T-helper 17 cell (primary cell): ENCODE measurements around the gene GALNTL6. TPM values are rescaled to one million over a fixed set of nuclear protein-coding genes. Genes with fewer than 3 reads are reported as not detected.

Experiments used
- ATAC-seq: fragments of 150-1000 bp; cut with Tn5 transposase; 2 replicates; pipeline ENCODE4 v1.10.0; 2021; ENCODE audit warnings: mild to moderate bottlenecking, moderate library complexity
- DNase-seq, 3 donors: peaks; one replicate each; pipeline versions ENCODE4 v3.0.0 to v3.0.0-alpha.2; 2020 to 2021
- H3K9me3 ChIP-seq: one replicate; pipeline ENCODE4 v1.7.0; 2013; ENCODE audit warnings: low read length, mild to moderate bottlenecking; ENCODE audit not compliant: control insufficient read depth, poor library complexity, severe bottlenecking
- H3K27ac Mint-ChIP-seq: one replicate; pipeline ENCODE4 v1.8.0; 2022; ENCODE audit warnings: mild to moderate bottlenecking, moderate library complexity, mixed read lengths
- H3K27me3 Mint-ChIP-seq: one replicate; pipeline ENCODE4 v1.8.0; 2022; ENCODE audit warnings: mixed read lengths
- H3K36me3 Mint-ChIP-seq: one replicate; pipeline ENCODE4 v1.8.0; 2022; ENCODE audit warnings: low read depth, mixed read lengths
- H3K4me1 Mint-ChIP-seq: one replicate; pipeline ENCODE4 v1.8.0; 2022; ENCODE audit warnings: mild to moderate bottlenecking, mixed read lengths
- H3K4me3 Mint-ChIP-seq: one replicate; pipeline ENCODE4 v1.8.0; 2022; ENCODE audit warnings: mild to moderate bottlenecking, moderate library complexity, mixed read lengths
- total RNA-seq, 4 donors: library from RNA in 2 of 4; stranded (reverse) in 2 of 4; gene quantifications; one replicate each; pipeline ENCODE4 v1.2.3 and lab custom pipeline; 2022 to 2026

Gene GALNTL6
- total RNA-seq, 2 donors from 2014 or later = not detected

GRCh38 chr4:172157946-172158345 lies 344.7 kb downstream of the GALNTL6 start:
- no peak for DNase-seq
- Mint-ChIP-seq H3K4me1 (no peaks in the 10 kb centered on the region), H3K36me3 (no peaks in the 10 kb centered on the region), H3K27ac (no peak overlapping the region), H3K4me3 (no peak overlapping the region), H3K27me3 (no peaks in the 10 kb centered on the region)
- H3K9me3 ChIP-seq = no peaks in the 10 kb centered on the region
- ATAC-seq = no peak

DNA sequence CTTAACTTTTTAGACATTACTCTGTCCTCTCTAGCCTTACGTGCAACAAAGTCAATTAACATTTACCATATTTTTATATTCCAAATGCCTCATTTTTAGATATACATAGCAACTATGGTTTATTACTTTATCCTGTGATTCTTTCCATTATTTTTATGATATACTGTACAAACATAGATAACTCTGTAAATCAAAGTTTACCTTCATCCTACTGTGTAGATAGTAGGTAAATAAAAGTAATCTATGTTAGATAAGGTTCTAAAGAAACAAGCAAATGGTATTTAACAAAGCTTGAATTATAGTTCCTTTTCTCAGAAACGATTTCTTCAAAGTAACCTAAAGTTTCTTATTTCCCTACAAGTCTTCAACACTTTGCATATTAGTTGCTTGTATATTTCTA lies 350.0 kb downstream of the GALNTL6 start:
- no peak for ATAC-seq
- no peak overlapping the region for H3K27ac Mint-ChIP-seq
- no peak overlapping the region for H3K4me3 Mint-ChIP-seq
- no peak for DNase-seq
- no peaks in the 10 kb centered on the region for H3K9me3 ChIP-seq
- no peaks in the 10 kb centered on the region for H3K36me3 Mint-ChIP-seq
- no peaks in the 10 kb centered on the region for H3K27me3 Mint-ChIP-seq
- no peaks in the 10 kb centered on the region for H3K4me1 Mint-ChIP-seq

DNA sequence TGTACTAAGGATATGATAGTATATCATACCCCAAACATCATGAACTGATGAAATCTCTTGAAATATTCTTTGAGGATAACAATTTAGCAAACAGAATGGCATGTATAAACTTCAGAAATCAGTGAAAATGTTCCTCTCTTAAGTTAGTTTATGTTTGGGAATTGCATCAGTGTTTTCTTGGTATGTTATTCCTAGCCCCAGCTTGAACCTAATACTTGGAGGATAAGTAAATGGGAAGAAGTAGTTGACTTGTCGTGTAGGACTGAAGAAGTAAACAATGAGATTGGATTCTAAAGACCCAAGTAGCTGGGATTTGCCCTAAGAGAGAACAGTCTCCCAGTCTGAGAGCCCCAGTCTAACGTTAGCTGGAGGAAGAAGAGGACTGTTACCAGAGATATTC lies 355.7 kb downstream of the GALNTL6 start:
- H3K27me3 Mint-ChIP-seq = no peaks in the 10 kb centered on the region
- H3K27ac Mint-ChIP-seq = no peak overlapping the region
- ATAC-seq (no peak), DNase-seq (no peak)
- no peaks in the 10 kb centered on the region for H3K4me1 Mint-ChIP-seq
- H3K4me3 Mint-ChIP-seq = no peak overlapping the region
- no peaks in the 10 kb centered on the region for H3K36me3 Mint-ChIP-seq
- no peaks in the 10 kb centered on the region for H3K9me3 ChIP-seq

DNA sequence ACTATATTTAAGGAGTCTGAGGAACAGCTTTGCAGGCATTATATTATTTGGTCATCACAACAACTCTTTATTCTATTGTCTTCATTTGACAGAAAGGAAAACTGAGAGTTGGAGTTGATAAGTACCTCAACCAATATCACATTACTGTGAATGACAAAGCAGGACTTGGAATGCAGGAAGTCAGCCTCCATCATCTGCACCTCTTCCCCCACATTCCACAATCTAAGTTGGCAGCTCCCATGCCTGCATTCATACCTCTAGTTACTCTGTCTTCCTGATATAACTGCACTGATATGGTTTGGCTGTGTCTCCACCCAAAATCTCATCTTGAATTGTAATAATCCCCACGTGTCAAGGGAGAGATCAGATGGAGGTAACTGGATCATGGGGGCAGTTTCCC lies 356.7 kb downstream of the GALNTL6 start:
- Mint-ChIP-seq H3K4me1 (no peaks in the 10 kb centered on the region), H3K27me3 (no peaks in the 10 kb centered on the region), H3K27ac (no peak overlapping the region), H3K36me3 (no peaks in the 10 kb centered on the region), H3K4me3 (no peak overlapping the region)
- DNase-seq (no peak), ATAC-seq (no peak)
- no peaks in the 10 kb centered on the region for H3K9me3 ChIP-seq

GRCh38 chr4:172173206-172173605 lies 360.0 kb downstream of the GALNTL6 start:
- no peak overlapping the region for H3K27ac Mint-ChIP-seq
- H3K9me3 ChIP-seq = no peaks in the 10 kb centered on the region
- no peaks in the 10 kb centered on the region for H3K4me1 Mint-ChIP-seq
- no peak overlapping the region for H3K4me3 Mint-ChIP-seq
- H3K27me3 Mint-ChIP-seq = no peaks in the 10 kb centered on the region
- ATAC-seq = no peak
- DNase-seq = no peak
- H3K36me3 Mint-ChIP-seq = no peaks in the 10 kb centered on the region

- Mint-ChIP-seq H3K27ac (no peak overlapping the region), H3K27me3 (no peaks in the 10 kb centered on the region), H3K4me1 (no peaks in the 10 kb centered on the region), H3K4me3 (no peak overlapping the region), H3K36me3 (no peaks in the 10 kb centered on the region)
- DNase-seq (no peak), ATAC-seq (no peak)
- no peaks in the 10 kb centered on the region for H3K9me3 ChIP-seq
Observed at GRCh38 chr4:172177382-172177781, 364.2 kb downstream of the GALNTL6 start.

DNA sequence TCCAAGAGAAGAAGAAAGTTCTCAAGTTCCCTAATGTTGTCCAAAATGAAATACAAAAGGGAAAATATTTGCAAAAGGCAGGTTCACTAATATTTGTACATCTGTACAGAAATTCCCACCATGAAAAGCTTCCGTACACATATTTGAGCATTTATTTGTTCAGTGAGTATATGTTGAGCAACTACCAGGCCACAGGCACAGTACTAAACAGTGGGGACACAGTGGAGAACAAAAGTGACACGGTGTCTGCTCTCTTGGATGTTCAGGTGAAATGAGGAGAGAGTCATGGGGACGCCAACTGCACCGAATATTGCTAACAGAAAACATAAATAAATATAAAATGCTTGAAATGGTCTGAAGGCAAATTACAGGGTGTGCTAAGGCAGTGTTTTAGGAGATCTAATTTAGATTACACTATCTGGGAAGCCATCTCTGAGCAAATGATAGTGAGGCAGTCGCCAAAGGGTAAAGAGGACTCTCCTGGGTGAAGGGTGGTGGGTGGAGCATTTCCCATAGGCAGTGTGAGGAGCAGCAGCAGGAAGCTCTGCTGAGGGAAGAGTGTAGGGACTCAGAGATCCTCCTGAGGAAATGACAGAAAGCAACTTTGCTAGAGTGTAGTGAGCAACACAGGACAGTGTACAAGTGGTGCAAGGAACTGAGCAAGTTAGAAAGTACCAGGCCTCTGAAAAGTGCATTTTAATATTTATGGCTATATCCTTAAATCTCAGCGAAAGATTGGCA lies 375.2 kb downstream of the GALNTL6 start:
- Mint-ChIP-seq H3K4me1 (no peaks in the 10 kb centered on the region), H3K4me3 (no peak overlapping the region), H3K27ac (no peak overlapping the region), H3K36me3 (no peaks in the 10 kb centered on the region), H3K27me3 (no peaks in the 10 kb centered on the region)
- no peaks in the 10 kb centered on the region for H3K9me3 ChIP-seq
- ATAC-seq = no peak
- DNase-seq = no peak

GRCh38 chr4:172202480-172203076 lies 389.4 kb downstream of the GALNTL6 start:
- H3K9me3 ChIP-seq = no peaks in the 10 kb centered on the region
- H3K4me3 Mint-ChIP-seq = no peak overlapping the region
- no peaks in the 10 kb centered on the region for H3K36me3 Mint-ChIP-seq
- no peaks in the 10 kb centered on the region for H3K4me1 Mint-ChIP-seq
- H3K27ac Mint-ChIP-seq = no peak overlapping the region
- DNase-seq (no peak), ATAC-seq (no peak)
- H3K27me3 Mint-ChIP-seq = no peaks in the 10 kb centered on the region

DNA sequence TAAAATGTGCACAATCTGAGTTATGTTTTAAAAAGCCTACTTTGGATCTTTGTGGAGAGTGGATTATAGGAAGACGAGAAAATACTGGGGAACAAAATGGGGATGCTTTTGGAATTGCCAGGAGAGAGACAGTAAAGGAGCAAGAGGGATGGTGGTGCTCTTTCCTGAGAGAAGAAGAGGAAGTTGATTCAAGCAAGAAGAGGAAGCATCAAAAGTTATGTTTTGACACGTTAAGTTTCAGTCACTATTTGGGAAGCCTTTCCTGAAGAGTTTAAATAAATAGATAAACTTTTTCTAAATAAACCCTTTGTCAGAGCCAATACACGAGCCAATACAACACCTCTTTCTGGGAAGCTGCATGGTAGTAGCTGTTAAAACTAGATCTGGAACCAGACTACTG lies 394.1 kb downstream of the GALNTL6 start:
- Mint-ChIP-seq H3K4me3 (no peak overlapping the region), H3K27me3 (no peaks in the 10 kb centered on the region), H3K27ac (no peak overlapping the region), H3K4me1 (no peaks in the 10 kb centered on the region), H3K36me3 (no peaks in the 10 kb centered on the region)
- no peak for ATAC-seq
- no peak for DNase-seq
- no peaks in the 10 kb centered on the region for H3K9me3 ChIP-seq

DNA sequence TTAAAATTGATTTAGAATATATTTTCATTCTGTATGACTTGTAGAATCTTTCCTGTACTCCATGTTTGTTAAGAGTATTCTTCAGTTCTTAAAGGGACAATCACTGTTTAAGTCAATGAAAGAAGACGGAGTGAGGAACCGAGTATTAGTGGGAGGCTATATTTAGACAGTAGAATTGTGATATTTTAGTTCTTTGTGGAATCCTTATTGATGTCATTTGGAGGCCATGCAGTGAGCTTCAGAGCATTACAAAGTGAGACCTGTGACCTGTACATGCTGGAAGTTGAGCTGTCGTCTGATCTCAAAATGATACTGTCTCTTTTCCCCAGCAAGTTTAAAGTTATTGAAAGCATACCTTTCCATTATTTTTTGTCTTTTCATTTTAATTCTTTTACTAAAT lies 394.7 kb downstream of the GALNTL6 start:
- ATAC-seq (no peak), DNase-seq (no peak)
- Mint-ChIP-seq H3K4me1 (no peaks in the 10 kb centered on the region), H3K27me3 (no peaks in the 10 kb centered on the region), H3K27ac (no peak overlapping the region), H3K36me3 (no peaks in the 10 kb centered on the region), H3K4me3 (no peak overlapping the region)
- H3K9me3 ChIP-seq = no peaks in the 10 kb centered on the region

DNA sequence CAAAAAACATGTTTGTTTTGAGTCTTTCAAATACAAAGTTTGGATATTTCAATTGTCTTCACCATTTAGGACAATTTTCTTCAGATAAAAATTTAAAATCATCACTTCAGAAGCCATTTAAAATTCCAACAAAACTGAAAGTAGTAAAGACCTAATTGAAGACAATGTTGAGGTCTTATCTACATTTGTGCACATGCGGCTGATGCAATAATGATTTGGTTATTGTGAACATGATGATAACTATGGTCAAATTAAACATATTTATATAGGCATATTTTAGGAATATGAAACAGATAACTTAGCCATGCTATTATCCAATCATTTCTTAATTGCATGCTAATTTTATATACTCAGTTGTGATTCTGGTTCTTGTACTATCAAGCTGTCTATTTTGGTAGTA lies 407.5 kb downstream of the GALNTL6 start:
- no peaks in the 10 kb centered on the region for H3K4me1 Mint-ChIP-seq
- no peaks in the 10 kb centered on the region for H3K9me3 ChIP-seq
- no peak overlapping the region for H3K27ac Mint-ChIP-seq
- ATAC-seq (no peak), DNase-seq (no peak)
- no peaks in the 10 kb centered on the region for H3K36me3 Mint-ChIP-seq
- no peaks in the 10 kb centered on the region for H3K27me3 Mint-ChIP-seq
- H3K4me3 Mint-ChIP-seq = no peak overlapping the region

DNA sequence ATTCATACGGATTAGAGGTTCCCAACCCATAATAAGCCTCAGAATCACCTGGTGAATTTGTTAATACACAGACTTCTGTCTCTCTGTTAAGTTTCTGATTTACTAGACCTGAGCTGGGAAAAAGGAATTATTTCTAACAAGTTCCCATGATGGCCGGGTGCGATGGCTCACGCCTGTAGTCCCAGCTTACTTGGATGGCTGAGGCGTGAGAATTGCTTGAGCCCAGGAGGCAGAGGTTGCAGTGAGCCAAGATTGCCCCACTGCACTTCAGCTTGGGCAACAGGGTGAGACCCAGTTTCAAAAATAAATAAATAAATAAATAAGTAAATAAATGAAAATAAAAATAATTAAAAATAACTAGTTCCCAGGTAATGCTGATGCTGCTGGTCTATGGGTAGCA lies 412.3 kb downstream of the GALNTL6 start:
- no peak overlapping the region for H3K4me3 Mint-ChIP-seq
- ATAC-seq = no peak
- H3K9me3 ChIP-seq = no peaks in the 10 kb centered on the region
- no peaks in the 10 kb centered on the region for H3K4me1 Mint-ChIP-seq
- DNase-seq = no peak
- H3K27ac Mint-ChIP-seq = no peak overlapping the region
- H3K36me3 Mint-ChIP-seq = no peaks in the 10 kb centered on the region
- H3K27me3 Mint-ChIP-seq = no peaks in the 10 kb centered on the region

DNA sequence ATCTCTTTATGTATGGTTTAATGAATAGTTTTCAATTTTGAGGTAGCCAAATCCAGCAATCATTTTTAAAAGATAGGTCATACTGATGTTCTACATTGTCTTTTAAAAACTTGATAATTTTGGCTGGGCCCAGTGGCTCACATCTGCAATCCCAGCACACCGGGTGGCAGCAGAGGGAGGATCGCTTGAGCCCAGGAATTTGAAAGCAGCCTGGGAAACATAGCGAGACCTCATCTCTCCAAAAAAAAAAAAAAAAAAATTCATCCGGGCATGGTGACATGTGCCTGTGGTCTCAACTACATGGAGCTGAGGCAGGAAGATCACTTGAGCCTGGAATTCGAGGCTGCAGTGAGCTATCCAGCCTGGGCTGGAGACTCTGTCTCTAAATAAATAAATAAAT lies 419.8 kb downstream of the GALNTL6 start:
- no peak for ATAC-seq
- DNase-seq = no peak
- H3K27me3 Mint-ChIP-seq = no peaks in the 10 kb centered on the region
- H3K36me3 Mint-ChIP-seq = no peaks in the 10 kb centered on the region
- H3K9me3 ChIP-seq = no peaks in the 10 kb centered on the region
- no peak overlapping the region for H3K27ac Mint-ChIP-seq
- H3K4me1 Mint-ChIP-seq = no peaks in the 10 kb centered on the region
- no peak overlapping the region for H3K4me3 Mint-ChIP-seq

DNA sequence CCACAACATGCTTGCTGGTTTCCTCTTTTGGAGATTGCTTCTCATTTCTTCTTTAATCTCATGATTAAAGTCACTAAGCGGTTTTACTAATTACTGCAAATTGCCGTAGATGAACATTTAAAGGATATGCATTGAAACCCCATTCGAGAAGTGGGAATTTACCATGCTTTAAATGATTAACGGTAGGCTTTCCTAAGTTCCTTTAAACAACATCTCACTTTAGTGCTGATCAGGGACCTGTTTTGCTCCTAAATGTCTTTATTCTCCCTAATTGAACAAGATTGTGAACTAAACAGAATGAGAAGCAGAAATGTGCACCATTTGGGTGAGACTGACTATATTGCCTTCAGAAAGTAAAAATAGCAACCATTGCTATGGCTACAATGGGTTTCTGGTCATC lies 430.3 kb downstream of the GALNTL6 start:
- no peak overlapping the region for H3K4me3 Mint-ChIP-seq
- DNase-seq (no peak), ATAC-seq (no peak)
- H3K27ac Mint-ChIP-seq = no peak overlapping the region
- H3K4me1 Mint-ChIP-seq = no peaks in the 10 kb centered on the region
- H3K9me3 ChIP-seq = no peaks in the 10 kb centered on the region
- no peaks in the 10 kb centered on the region for H3K36me3 Mint-ChIP-seq
- H3K27me3 Mint-ChIP-seq = no peaks in the 10 kb centered on the region
